Caco-2 (cell line): ENCODE results near the gene EHBP1. TPM values are rescaled to one million over a fixed set of nuclear protein-coding genes. Genes with fewer than 3 reads are reported as not detected.

Experiments used
- BruUV-seq: library from RNA; stranded (reverse); fragments of 400-500 nt; replicated peaks from 2 replicates; lab custom pipeline; 2021; lab: Mats Ljungman, UMichigan
- CTCF ChIA-PET: fragments of 300-600 bp; sonication (Branson Sonifier 250); formaldehyde crosslinking; loops from one replicate; lab custom pipeline; 2022; ENCODE audit warnings: antibody characterized with exemption; lab: Charles Lee
- POLR2A ChIA-PET: fragments of 300-600 bp; sonication (Branson Sonifier 250); formaldehyde crosslinking; loops from one replicate; lab custom pipeline; 2022; ENCODE audit warnings: antibody characterized with exemption; lab: Charles Lee
- DNase-seq, 2 experiments: peaks; one replicate each; pipeline versions ENCODE4 v3.0.0 to v3.0.0-alpha.2; 2020 to 2022
- H3K27me3 ChIP-seq: replicated peaks from 2 replicates; pipeline ENCODE4 v1.6.0; 2011; ENCODE audit warnings: low read length; ENCODE audit not compliant: control insufficient read depth, insufficient read depth
- H3K36me3 ChIP-seq: 2 replicates; pipeline ENCODE4 v1.5.1; 2011; ENCODE audit warnings: low read length; ENCODE audit not compliant: control insufficient read depth, insufficient read depth
- H3K4me1 ChIP-seq: fragments of 250-450 bp; sonication (Bioruptor Pico); 2 replicates; pipeline ENCODE4 v1.5.1; 2020; ENCODE audit warnings: mild to moderate bottlenecking
- H3K4me3 ChIP-seq: 2 replicates; pipeline ENCODE4 v1.5.1; 2011; ENCODE audit warnings: low read depth, mild to moderate bottlenecking, control low read depth, low read length
- H3K9me3 ChIP-seq: fragments of 250-450 bp; sonication (Bioruptor Pico); 2 replicates; pipeline ENCODE4 v1.5.1; 2020; ENCODE audit warnings: mild to moderate bottlenecking, moderate library complexity
- H3K27ac Mint-ChIP-seq: one replicate; pipeline ENCODE4 v1.8.0; 2022; ENCODE audit warnings: mixed read lengths; ENCODE audit not compliant: unreplicated experiment
- H3K27me3 Mint-ChIP-seq: one replicate; pipeline ENCODE4 v1.8.0; 2022; ENCODE audit warnings: mixed read lengths; ENCODE audit not compliant: insufficient read depth, unreplicated experiment
- H3K36me3 Mint-ChIP-seq: one replicate; pipeline ENCODE4 v1.8.0; 2022; ENCODE audit warnings: mild to moderate bottlenecking, mixed read lengths; ENCODE audit not compliant: insufficient read depth, unreplicated experiment
- H3K4me1 Mint-ChIP-seq: one replicate; pipeline ENCODE4 v1.8.0; 2022; ENCODE audit warnings: low read depth, mixed read lengths; ENCODE audit not compliant: unreplicated experiment
- H3K4me3 Mint-ChIP-seq: one replicate; pipeline ENCODE4 v1.8.0; 2022; ENCODE audit warnings: mild to moderate bottlenecking, moderate library complexity, mixed read lengths; ENCODE audit not compliant: unreplicated experiment
- H3K9me3 Mint-ChIP-seq: one replicate; pipeline ENCODE4 v1.8.0; 2022; ENCODE audit warnings: mixed read lengths; ENCODE audit not compliant: unreplicated experiment
- intact Hi-C: fragments of 100-400 bp; cut with micrococcal nuclease; formaldehyde crosslinking; loops from one replicate; pipeline ENCODE4 v1.10.0; 2022; ENCODE audit not compliant: unreplicated experiment
- total RNA-seq: library from RNA; stranded (reverse); gene quantifications from 2 replicates; pipeline ENCODE4 v1.2.3, GENCODE V29; 2022
- TF ChIP-seq, protein P1 (sequence below), 2 experiments: fragments of 200-600 bp in 1 of 2; IDR thresholded peaks; 1 replicate in 1 of 2; 2 replicates in 1 of 2; pipeline versions ENCODE4 v1.5.1 to v1.8.0; 2011 to 2022; ENCODE audit warnings: antibody characterized with exemption in 1 of 2, control low read depth in 1 of 2, inconsistent platforms in 1 of 2, low read depth in 1 of 2, low read length in 1 of 2, mild to moderate bottlenecking in 1 of 2, moderate library complexity in 1 of 2; ENCODE audit not compliant: insufficient read depth in 1 of 2, severe bottlenecking in 1 of 2, unreplicated experiment in 1 of 2

Gene EHBP1
- total RNA-seq, 1 experiment from 2014 or later, result 120 TPM

DNA sequence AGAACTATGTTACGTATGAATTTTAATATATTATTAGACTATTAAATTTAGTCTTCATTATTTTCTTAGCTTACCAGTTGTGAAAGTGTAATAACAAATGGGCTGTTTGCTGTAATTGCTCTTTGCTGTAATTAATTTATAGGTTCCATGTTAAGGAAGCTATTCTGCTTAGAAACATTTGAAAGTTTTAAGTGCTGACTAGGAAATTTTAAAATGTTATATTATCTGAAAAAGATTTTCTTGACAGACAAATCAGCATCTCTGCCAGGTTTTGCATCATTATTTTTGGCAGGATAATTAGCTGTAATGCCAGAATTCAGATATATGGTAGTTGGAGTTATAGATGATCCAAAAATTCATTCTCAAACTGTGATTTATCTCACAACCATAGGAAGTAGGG lies 387.3 kb downstream of the EHBP1 start:
- ChIA-PET POLR2A (no interaction called here), CTCF (no interaction called here)
- no peaks in the 10 kb centered on the region for H3K9me3 ChIP-seq
- Mint-ChIP-seq H3K4me1 (no peaks in the 10 kb centered on the region), H3K27ac (no peak overlapping the region), H3K9me3 (no peaks in the 10 kb centered on the region), H3K27me3 (no peaks in the 10 kb centered on the region), H3K36me3 (no peaks in the 10 kb centered on the region), H3K4me3 (no peak overlapping the region)
- no peaks in the 10 kb centered on the region for H3K4me1 ChIP-seq
- TF ChIP-seq, protein P1, sequence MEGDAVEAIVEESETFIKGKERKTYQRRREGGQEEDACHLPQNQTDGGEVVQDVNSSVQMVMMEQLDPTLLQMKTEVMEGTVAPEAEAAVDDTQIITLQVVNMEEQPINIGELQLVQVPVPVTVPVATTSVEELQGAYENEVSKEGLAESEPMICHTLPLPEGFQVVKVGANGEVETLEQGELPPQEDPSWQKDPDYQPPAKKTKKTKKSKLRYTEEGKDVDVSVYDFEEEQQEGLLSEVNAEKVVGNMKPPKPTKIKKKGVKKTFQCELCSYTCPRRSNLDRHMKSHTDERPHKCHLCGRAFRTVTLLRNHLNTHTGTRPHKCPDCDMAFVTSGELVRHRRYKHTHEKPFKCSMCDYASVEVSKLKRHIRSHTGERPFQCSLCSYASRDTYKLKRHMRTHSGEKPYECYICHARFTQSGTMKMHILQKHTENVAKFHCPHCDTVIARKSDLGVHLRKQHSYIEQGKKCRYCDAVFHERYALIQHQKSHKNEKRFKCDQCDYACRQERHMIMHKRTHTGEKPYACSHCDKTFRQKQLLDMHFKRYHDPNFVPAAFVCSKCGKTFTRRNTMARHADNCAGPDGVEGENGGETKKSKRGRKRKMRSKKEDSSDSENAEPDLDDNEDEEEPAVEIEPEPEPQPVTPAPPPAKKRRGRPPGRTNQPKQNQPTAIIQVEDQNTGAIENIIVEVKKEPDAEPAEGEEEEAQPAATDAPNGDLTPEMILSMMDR (IDR thresholded peaks at IDR 0.05; ENCODE audit: insufficient read depth in 1 of 2, low read depth in 1 of 2, low read length in 1 of 2, severe bottlenecking in 1 of 2, unreplicated experiment in 1 of 2), result no peak
- no peaks in the 10 kb centered on the region for H3K36me3 ChIP-seq
- H3K27me3 ChIP-seq, result no peaks in the 10 kb centered on the region
- no peak for DNase-seq
- intact Hi-C loops, result no loop called here
- no TSS peak for BruUV-seq
- no peak overlapping the region for H3K4me3 ChIP-seq

DNA sequence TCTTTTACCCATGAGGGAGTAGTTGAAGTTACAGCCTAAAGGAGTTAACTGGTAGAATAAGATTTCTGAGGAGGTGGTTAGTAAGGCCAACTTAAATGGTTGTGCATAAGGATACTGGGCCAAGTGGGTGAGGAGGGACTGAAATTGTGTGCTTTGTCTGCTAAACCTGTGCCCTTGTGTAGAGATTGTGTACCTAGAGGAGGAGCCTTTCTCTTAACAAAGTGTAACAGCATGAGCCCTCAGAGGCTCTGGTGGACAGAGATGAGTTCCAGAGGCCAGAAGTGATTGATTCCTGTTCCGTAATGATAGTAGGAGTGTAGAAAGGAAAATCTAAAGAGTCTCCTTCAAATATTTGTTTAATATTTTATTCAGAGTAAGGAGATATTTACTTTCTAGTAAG lies 388.0 kb downstream of the EHBP1 start:
- H3K27me3 ChIP-seq, result no peaks in the 10 kb centered on the region
- H3K36me3 Mint-ChIP-seq, result no peaks in the 10 kb centered on the region
- H3K4me1 ChIP-seq, result no peaks in the 10 kb centered on the region
- H3K27ac Mint-ChIP-seq, result no peak overlapping the region
- TF ChIP-seq, protein P1 (IDR thresholded peaks at IDR 0.05; ENCODE audit: insufficient read depth in 1 of 2, low read depth in 1 of 2, low read length in 1 of 2, severe bottlenecking in 1 of 2, unreplicated experiment in 1 of 2), result no peak
- ChIA-PET POLR2A (no interaction called here), CTCF (no interaction called here)
- no peaks in the 10 kb centered on the region for H3K9me3 Mint-ChIP-seq
- no peaks in the 10 kb centered on the region for H3K27me3 Mint-ChIP-seq
- no TSS peak for BruUV-seq
- H3K4me3 Mint-ChIP-seq, result no peak overlapping the region
- DNase-seq, result no peak
- H3K9me3 ChIP-seq, result no peaks in the 10 kb centered on the region
- intact Hi-C loops, result no loop called here
- no peaks in the 10 kb centered on the region for H3K4me1 Mint-ChIP-seq
- H3K4me3 ChIP-seq, result no peak overlapping the region
- H3K36me3 ChIP-seq, result no peaks in the 10 kb centered on the region

Other genes starting within 250 kb of the EHBP1 start
- 2.6 and 3.3 TPM in 2 replicates for gene TMEM17, start 199.5 kb upstream of the EHBP1 start, total RNA-seq